GM12878 (cell line): ENCODE measurements around the gene RASGRF2. TPM values are rescaled to one million over a fixed set of nuclear protein-coding genes. Genes with fewer than 3 reads are reported as not detected.

ENCODE experiments used
- ATAC-seq: fragments of 200-7000 bp; cut with Tn5 transposase; 3 replicates; pipeline ENCODE4 v1.9.1; 2020; ENCODE audit warnings: mild to moderate bottlenecking, moderate library complexity
- BruUV-seq: library from RNA; stranded (reverse); fragments of 400-500 nt; replicated peaks from 2 replicates; lab custom pipeline; 2021; lab: Mats Ljungman, UMichigan
- CTCF ChIA-PET: fragments of 300-600 bp; sonication (Branson Sonifier 250); formaldehyde crosslinking; extraction: SDS; loops from one replicate; lab custom pipeline; 2021; ENCODE audit warnings: inconsistent platforms; lab: Yijun Ruan, JAX
- POLR2A ChIA-PET: fragments of 350-600 bp; formaldehyde crosslinking; extraction: SDS; loops from one replicate; lab custom pipeline; 2021; ENCODE audit warnings: inconsistent platforms; lab: Charles Lee
- RAD21 ChIA-PET: fragments of 300-600 bp; sonication (Branson Sonifier 250); formaldehyde crosslinking; loops from one replicate; lab custom pipeline; 2023; ENCODE audit warnings: antibody characterized with exemption; ENCODE audit not compliant: unreplicated experiment; lab: Charles Lee
- SMC1A ChIA-PET: fragments of 300-600 bp; sonication (Branson Sonifier 250); formaldehyde crosslinking; loops from one replicate; lab custom pipeline; 2023; ENCODE audit not compliant: unreplicated experiment, uncharacterized antibody; lab: Charles Lee
- DNase-seq: peaks from one replicate; pipeline ENCODE4 v3.0.0-alpha.2; 2011; ENCODE audit warnings: low read depth, low spot score
- FAIRE-seq: peaks from 3 replicates; lab custom pipeline; 2011; peaks lifted over from hg19 to GRCh38; lab: Jason Lieb, UNC
- H2AFZ ChIP-seq: 2 replicates; pipeline ENCODE4 v1.6.0; 2011; ENCODE audit warnings: low read depth, low read length, control low read depth; ENCODE audit not compliant: control insufficient read depth
- H3K27ac ChIP-seq: 2 replicates; pipeline ENCODE4 v1.5.1; 2011; ENCODE audit warnings: control low read depth; ENCODE audit not compliant: control insufficient read depth, insufficient read depth
- H3K27me3 ChIP-seq, 2 experiments: replicated peaks in 1 of 2; 2 replicates each; pipeline versions ENCODE4 v1.6.0 to v1.6.1; 2011; ENCODE audit warnings: low read length in 1 of 2; ENCODE audit not compliant: control insufficient read depth in 2 of 2, insufficient read depth in 2 of 2
- H3K36me3 ChIP-seq, 2 experiments: 2 replicates each; pipeline ENCODE4 v1.5.1; 2011; ENCODE audit warnings: low read length in 1 of 2; ENCODE audit not compliant: control insufficient read depth in 2 of 2, insufficient read depth in 2 of 2
- H3K4me1 ChIP-seq: 2 replicates; pipeline ENCODE4 v1.6.1; 2011; ENCODE audit warnings: mild to moderate bottlenecking, low read length, moderate library complexity, mixed read lengths; ENCODE audit not compliant: control insufficient read depth, insufficient read depth
- H3K4me2 ChIP-seq: 2 replicates; pipeline ENCODE4 v1.6.0; 2011; ENCODE audit warnings: control low read depth; ENCODE audit not compliant: control insufficient read depth, insufficient read depth
- H3K4me3 ChIP-seq: fragments of 200-600 bp; sonication (generic); 2 replicates; pipeline ENCODE4 v1.5.1; 2016
- H3K79me2 ChIP-seq: 2 replicates; pipeline ENCODE4 v1.6.0; 2011; ENCODE audit warnings: low read length; ENCODE audit not compliant: control insufficient read depth, insufficient read depth
- H3K9ac ChIP-seq: 2 replicates; pipeline ENCODE4 v1.8.0; 2011; ENCODE audit warnings: low read length, control low read depth, mixed read lengths; ENCODE audit not compliant: control insufficient read depth, insufficient read depth
- H3K9me3 ChIP-seq: replicated peaks from 3 replicates; pipeline ENCODE4 v1.5.1; 2011; ENCODE audit warnings: mild to moderate bottlenecking, low read length; ENCODE audit not compliant: control insufficient read depth, insufficient read depth
- H4K20me1 ChIP-seq: 2 replicates; pipeline ENCODE4 v1.6.0; 2011; ENCODE audit not compliant: control insufficient read depth, insufficient read depth
- ATF7 ChIP-seq: fragments of 450-650 bp; IDR thresholded peaks from 2 replicates; pipeline ENCODE4 v1.6.1; 2016; ENCODE audit warnings: low read depth, mild to moderate bottlenecking
- CBFB ChIP-seq: IDR thresholded peaks from 2 replicates; pipeline ENCODE4 v1.6.1; 2016; ENCODE audit warnings: antibody characterized with exemption, low read depth
- CEBPZ ChIP-seq: fragments of 150-350 bp; IDR thresholded peaks from 2 replicates; pipeline ENCODE4 v1.6.1; 2016; ENCODE audit warnings: low read depth, low read length
- DPF2 ChIP-seq: fragments of 450-650 bp; IDR thresholded peaks from 2 replicates; pipeline ENCODE4 v1.6.1; 2017; ENCODE audit warnings: mild to moderate bottlenecking
- FOXK2 ChIP-seq: fragments of 450-650 bp; IDR thresholded peaks from 2 replicates; pipeline ENCODE4 v1.6.1; 2017; ENCODE audit warnings: mild to moderate bottlenecking, moderate library complexity
- HDAC6 ChIP-seq: fragments of 200-600 bp; sonication (generic); IDR thresholded peaks from one replicate; pipeline ENCODE4 v1.8.0; 2017; ENCODE audit warnings: antibody characterized with exemption; ENCODE audit not compliant: unreplicated experiment
- MTA3 ChIP-seq: IDR thresholded peaks from 2 replicates; pipeline ENCODE4 v1.6.1; 2012; ENCODE audit warnings: low read length, inconsistent platforms, borderline replicate concordance
- STAT1 ChIP-seq: fragments of 450-650 bp; conservative IDR thresholded peaks from 2 replicates; pipeline ENCODE4 v1.6.1; 2014; ENCODE audit warnings: antibody characterized with exemption, mild to moderate bottlenecking
- STAT3 ChIP-seq: IDR thresholded peaks from 2 replicates; pipeline ENCODE4 v1.6.1; 2011; ENCODE audit warnings: low read depth, low read length, improper control_type of control experiment
- WGBS: methylation state at CpG from one replicate; pipeline ENCODE4 v1.1.6; 2016; ENCODE audit warnings: low lambda C conversion rate; ENCODE audit not compliant: insufficient replicate concordance, insufficient coverage; ENCODE audit errors: missing lambda C conversion rate; 5-methylcytosine and 5-hydroxymethylcytosine counted together
- in situ Hi-C: fragments of 300-500 bp; cut with MboI; formaldehyde crosslinking; loops from 9 replicates; pipeline ENCODE4 v1.14.3; 2018; ENCODE audit warnings: mixed read lengths
- intact Hi-C: fragments of 100-400 bp; cut with micrococcal nuclease; formaldehyde crosslinking; loops from one replicate; pipeline ENCODE4 v1.14.2; 2022; ENCODE audit not compliant: unreplicated experiment
- polyA plus RNA-seq, 11 experiments: library from polyadenylated mRNA; depleted of rRNA in 4 of 11; unstranded in 6 of 11; stranded (reverse) in 5 of 11; fragments of >200 nt; fragmentation: Nextera tagmentation in 4 of 11; fragmentation: Illumina TruSeq in 1 of 11; extraction: Ambion mirVana in 4 of 11; extraction: Trizol in 1 of 11; gene quantifications; 1 replicate in 1 of 11; 2 replicates in 10 of 11; pipeline versions ENCODE4 v1.2.1 to v1.2.3, GENCODE V29; 2011 to 2016; ENCODE audit warnings: inconsistent platforms in 2 of 11, missing spikeins in 2 of 11, low read depth in 1 of 11
- total RNA-seq, 4 experiments: library from RNA; depleted of rRNA in 3 of 4; stranded (reverse); fragments of >200 nt in 3 of 4; fragmentation: Illumina TruSeq in 1 of 4; extraction: Trizol in 1 of 4; gene quantifications; 2 replicates each; pipeline versions ENCODE4 v1.2.1 to v1.2.3, GENCODE V29; 2013 to 2021
- TF ChIP-seq, protein P1 (sequence below): fragments of 450-650 bp; IDR thresholded peaks from 2 replicates; pipeline ENCODE4 v1.6.1; 2018; ENCODE audit warnings: borderline replicate concordance, mild to moderate bottlenecking; ENCODE audit not compliant: partially characterized antibody
- TF ChIP-seq, protein P2 (sequence below), 3 experiments: IDR thresholded peaks in 2 of 3; conservative IDR thresholded peaks in 1 of 3; 2 replicates each; pipeline ENCODE4 v1.5.1; 2011; ENCODE audit warnings: low read depth in 3 of 3, low read length in 3 of 3, mild to moderate bottlenecking in 3 of 3, control low read depth in 2 of 3, moderate library complexity in 2 of 3, inconsistent platforms in 1 of 3, mixed read lengths in 1 of 3; ENCODE audit not compliant: control insufficient read depth in 2 of 3, insufficient read depth in 1 of 3; ENCODE audit errors: extremely low read depth in 1 of 3
- TF ChIP-seq, protein P3 (sequence below): fragments of 450-650 bp; formaldehyde crosslinking; IDR thresholded peaks from 2 replicates; pipeline ENCODE4 v1.4.0; 2020; ENCODE audit warnings: mild to moderate bottlenecking, moderate library complexity

The RASGRF2 gene
- total and polyA plus RNA-seq, 10 of the 15 experiments (the other 5 are each of a cell fraction or from before 2014, with no cell fraction given) = 0.05 to 0.24 (median 0.07) TPM

GRCh38 chr5:81180780-81181460 is 220.8 kb downstream of the RASGRF2 start:
- intact Hi-C loops (no loop called here), in situ Hi-C loops (no loop called here)
- Histone ChIP-seq H4K20me1 (no peaks in the 10 kb centered on the region), H3K36me3 (no peaks in the 10 kb centered on the region), H3K79me2 (no peaks in the 10 kb centered on the region), H3K4me1 (peaks cover 19% of the 10 kb centered on the region), H3K27me3 (no peaks in the 10 kb centered on the region), H3K4me3 (no peak overlapping the region), H3K9me3 (no peaks in the 10 kb centered on the region), H2AFZ (no peak overlapping the region), H3K9ac (no peak overlapping the region), H3K4me2 (no peak overlapping the region), H3K27ac (no peak overlapping the region)
- WGBS = 41% methylated on average over 5 of the region's 5 CpGs
- no peak for FAIRE-seq
- no peak for DNase-seq
- ChIA-PET CTCF (interaction anchor here (0.6 to 4.0 kb wide), 4 partner anchors 11 to 68 kb away, joined by 3 to 22 read pairs (median 4); no protein-coding TSS in a partner anchor), POLR2A (interaction anchor here (0.6 kb wide), 1 partner anchor 54 kb away, joined by 3 read pairs; no protein-coding TSS in a partner anchor), SMC1A (interaction anchor here (1.0 to 2.7 kb wide), 2 partner anchors 12 to 14 kb away, joined by 4 to 23 read pairs; no protein-coding TSS in a partner anchor), RAD21 (no interaction called here)
- no peak for ATAC-seq
- BruUV-seq = no TSS peak
- TF ChIP-seq, protein P1, sequence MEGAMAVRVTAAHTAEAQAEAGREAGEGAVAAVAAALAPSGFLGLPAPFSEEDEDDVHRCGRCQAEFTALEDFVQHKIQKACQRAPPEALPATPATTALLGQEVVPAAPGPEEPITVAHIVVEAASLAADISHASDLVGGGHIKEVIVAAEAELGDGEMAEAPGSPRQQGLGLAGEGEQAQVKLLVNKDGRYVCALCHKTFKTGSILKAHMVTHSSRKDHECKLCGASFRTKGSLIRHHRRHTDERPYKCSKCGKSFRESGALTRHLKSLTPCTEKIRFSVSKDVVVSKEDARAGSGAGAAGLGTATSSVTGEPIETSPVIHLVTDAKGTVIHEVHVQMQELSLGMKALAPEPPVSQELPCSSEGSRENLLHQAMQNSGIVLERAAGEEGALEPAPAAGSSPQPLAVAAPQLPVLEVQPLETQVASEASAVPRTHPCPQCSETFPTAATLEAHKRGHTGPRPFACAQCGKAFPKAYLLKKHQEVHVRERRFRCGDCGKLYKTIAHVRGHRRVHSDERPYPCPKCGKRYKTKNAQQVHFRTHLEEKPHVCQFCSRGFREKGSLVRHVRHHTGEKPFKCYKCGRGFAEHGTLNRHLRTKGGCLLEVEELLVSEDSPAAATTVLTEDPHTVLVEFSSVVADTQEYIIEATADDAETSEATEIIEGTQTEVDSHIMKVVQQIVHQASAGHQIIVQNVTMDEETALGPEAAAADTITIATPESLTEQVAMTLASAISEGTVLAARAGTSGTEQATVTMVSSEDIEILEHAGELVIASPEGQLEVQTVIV = no peak
- TF ChIP-seq STAT1 (no peak), CEBPZ (no peak), STAT3 (no peak), HDAC6 (no peak), FOXK2 (no peak), CBFB (no peak), ATF7 (no peak), MTA3 (no peak), DPF2 (no peak)
- TF ChIP-seq, protein P2, sequence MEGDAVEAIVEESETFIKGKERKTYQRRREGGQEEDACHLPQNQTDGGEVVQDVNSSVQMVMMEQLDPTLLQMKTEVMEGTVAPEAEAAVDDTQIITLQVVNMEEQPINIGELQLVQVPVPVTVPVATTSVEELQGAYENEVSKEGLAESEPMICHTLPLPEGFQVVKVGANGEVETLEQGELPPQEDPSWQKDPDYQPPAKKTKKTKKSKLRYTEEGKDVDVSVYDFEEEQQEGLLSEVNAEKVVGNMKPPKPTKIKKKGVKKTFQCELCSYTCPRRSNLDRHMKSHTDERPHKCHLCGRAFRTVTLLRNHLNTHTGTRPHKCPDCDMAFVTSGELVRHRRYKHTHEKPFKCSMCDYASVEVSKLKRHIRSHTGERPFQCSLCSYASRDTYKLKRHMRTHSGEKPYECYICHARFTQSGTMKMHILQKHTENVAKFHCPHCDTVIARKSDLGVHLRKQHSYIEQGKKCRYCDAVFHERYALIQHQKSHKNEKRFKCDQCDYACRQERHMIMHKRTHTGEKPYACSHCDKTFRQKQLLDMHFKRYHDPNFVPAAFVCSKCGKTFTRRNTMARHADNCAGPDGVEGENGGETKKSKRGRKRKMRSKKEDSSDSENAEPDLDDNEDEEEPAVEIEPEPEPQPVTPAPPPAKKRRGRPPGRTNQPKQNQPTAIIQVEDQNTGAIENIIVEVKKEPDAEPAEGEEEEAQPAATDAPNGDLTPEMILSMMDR (IDR thresholded peaks at IDR 0.05 in 2 of 3, conservative IDR thresholded peaks at IDR 0.05 in 1 of 3; ENCODE audit: control insufficient read depth in 2 of 3, extremely low read depth in 1 of 3, insufficient read depth in 1 of 3, low read depth in 3 of 3, low read length in 3 of 3) = no peak
- TF ChIP-seq, protein P3, sequence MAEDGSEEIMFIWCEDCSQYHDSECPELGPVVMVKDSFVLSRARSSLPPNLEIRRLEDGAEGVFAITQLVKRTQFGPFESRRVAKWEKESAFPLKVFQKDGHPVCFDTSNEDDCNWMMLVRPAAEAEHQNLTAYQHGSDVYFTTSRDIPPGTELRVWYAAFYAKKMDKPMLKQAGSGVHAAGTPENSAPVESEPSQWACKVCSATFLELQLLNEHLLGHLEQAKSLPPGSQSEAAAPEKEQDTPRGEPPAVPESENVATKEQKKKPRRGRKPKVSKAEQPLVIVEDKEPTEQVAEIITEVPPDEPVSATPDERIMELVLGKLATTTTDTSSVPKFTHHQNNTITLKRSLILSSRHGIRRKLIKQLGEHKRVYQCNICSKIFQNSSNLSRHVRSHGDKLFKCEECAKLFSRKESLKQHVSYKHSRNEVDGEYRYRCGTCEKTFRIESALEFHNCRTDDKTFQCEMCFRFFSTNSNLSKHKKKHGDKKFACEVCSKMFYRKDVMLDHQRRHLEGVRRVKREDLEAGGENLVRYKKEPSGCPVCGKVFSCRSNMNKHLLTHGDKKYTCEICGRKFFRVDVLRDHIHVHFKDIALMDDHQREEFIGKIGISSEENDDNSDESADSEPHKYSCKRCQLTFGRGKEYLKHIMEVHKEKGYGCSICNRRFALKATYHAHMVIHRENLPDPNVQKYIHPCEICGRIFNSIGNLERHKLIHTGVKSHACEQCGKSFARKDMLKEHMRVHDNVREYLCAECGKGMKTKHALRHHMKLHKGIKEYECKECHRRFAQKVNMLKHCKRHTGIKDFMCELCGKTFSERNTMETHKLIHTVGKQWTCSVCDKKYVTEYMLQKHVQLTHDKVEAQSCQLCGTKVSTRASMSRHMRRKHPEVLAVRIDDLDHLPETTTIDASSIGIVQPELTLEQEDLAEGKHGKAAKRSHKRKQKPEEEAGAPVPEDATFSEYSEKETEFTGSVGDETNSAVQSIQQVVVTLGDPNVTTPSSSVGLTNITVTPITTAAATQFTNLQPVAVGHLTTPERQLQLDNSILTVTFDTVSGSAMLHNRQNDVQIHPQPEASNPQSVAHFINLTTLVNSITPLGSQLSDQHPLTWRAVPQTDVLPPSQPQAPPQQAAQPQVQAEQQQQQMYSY (CRISPR knock-in tag) = no peak
